ENCODE data around the gene PFKM. TPM values are rescaled to one million over a fixed set of nuclear protein-coding genes. Genes with fewer than 3 reads are reported as not detected.

Gene PFKM
- total and polyA plus RNA-seq, 9 of the 15 experiments (the other 6 are each of a cell fraction or from before 2014, with no cell fraction given), result 16.5 to 39.9 (median 31.7) TPM

DNA sequence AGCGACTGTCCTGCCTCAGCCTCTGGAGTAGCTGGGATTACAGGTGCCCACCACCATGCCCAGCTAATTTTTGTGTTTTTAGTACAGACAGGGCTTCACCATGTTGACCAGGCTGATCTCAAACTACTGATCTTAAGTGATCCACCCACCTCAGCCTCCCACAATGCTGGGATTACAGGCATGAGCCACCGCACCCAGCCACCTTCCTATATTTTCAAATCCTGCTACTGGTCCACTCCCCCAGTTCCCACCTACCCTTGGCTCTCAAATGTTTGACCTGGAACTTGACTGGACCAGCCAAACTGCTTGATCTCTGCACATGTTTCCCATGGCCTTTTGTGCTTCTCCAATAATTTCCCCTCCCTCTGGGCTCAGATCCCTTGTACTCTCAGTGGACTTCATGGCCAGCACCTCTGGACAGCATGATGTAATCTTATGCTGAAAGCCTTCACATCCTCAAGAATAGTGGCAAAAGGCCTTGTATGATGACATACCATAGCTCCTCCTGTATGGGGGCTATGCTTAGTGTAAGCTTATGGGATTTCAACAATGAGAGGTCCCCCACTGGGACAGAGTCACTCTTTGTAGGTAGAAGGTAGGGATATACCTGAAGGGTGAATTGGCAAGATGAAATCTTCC, 61.8 kb downstream of the PFKM start (continued):
- TF ChIP-seq POLR2AphosphoS5 (IDR thresholded peaks at IDR 0.05; ENCODE audit: control insufficient read depth, insufficient read depth, low read depth, low read length), result no peak
- no peak for TF ChIP-seq ZBTB7A (IDR thresholded peaks at IDR 0.05; ENCODE audit: borderline replicate concordance, control insufficient read depth, low read depth, low read length)
- no peak for TF ChIP-seq ZNF324 (CRISPR knock-in tag; IDR thresholded peaks at IDR 0.05)
- no peak for TF ChIP-seq ZNF121 (CRISPR knock-in tag; conservative IDR thresholded peaks at IDR 0.05)
- TF ChIP-seq NCOA2 (IDR thresholded peaks at IDR 0.05; ENCODE audit: partially characterized antibody in 2 of 2), result no peak
- TF ChIP-seq CEBPG (CRISPR knock-in tag; IDR thresholded peaks at IDR 0.05), result peak; percentile 46
- peak in 1 of 2 experiments; percentile 88; a peak in 3 of 4 replicates for TF ChIP-seq CEBPG (tag; conservative IDR thresholded peaks at IDR 0.05 in 1 of 2, IDR thresholded peaks at IDR 0.05 in 1 of 2)
- TF ChIP-seq RBM17 (IDR thresholded peaks at IDR 0.05; ENCODE audit: borderline replicate concordance, low read depth, low read length), result no peak
- no peak for TF ChIP-seq TAL1 (IDR thresholded peaks at IDR 0.05)
- TF ChIP-seq ATF3 (IDR thresholded peaks at IDR 0.05), result peak; percentile 70
- TF ChIP-seq ATF3 (CRISPR knock-in tag; conservative IDR thresholded peaks at IDR 0.05), result no peak
- TF ChIP-seq CBX1 (IDR thresholded peaks at IDR 0.05; ENCODE audit: low read depth), result no peak
- TF ChIP-seq, protein P1, sequence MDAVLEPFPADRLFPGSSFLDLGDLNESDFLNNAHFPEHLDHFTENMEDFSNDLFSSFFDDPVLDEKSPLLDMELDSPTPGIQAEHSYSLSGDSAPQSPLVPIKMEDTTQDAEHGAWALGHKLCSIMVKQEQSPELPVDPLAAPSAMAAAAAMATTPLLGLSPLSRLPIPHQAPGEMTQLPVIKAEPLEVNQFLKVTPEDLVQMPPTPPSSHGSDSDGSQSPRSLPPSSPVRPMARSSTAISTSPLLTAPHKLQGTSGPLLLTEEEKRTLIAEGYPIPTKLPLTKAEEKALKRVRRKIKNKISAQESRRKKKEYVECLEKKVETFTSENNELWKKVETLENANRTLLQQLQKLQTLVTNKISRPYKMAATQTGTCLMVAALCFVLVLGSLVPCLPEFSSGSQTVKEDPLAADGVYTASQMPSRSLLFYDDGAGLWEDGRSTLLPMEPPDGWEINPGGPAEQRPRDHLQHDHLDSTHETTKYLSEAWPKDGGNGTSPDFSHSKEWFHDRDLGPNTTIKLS (IDR thresholded peaks at IDR 0.05; ENCODE audit: borderline replicate concordance, low read depth), result no peak
- TF ChIP-seq BMI1 (IDR thresholded peaks at IDR 0.05; ENCODE audit: low read length), result no peak
- TF ChIP-seq SRF (CRISPR knock-in tag; IDR thresholded peaks at IDR 0.05), result no peak
- TF ChIP-seq KHSRP (IDR thresholded peaks at IDR 0.05), result no peak
- no peak for TF ChIP-seq POLR3G (IDR thresholded peaks at IDR 0.05; ENCODE audit: extremely low read depth, insufficient read length, insufficient replicate concordance)
- TF ChIP-seq ARID2 (IDR thresholded peaks at IDR 0.05), result no peak
- TF ChIP-seq CBFA2T2 (conservative IDR thresholded peaks at IDR 0.05), result no peak
